ENCODE data around the gene OXCT2.

OXCT2 gene

GRCh38 chr1:39733161-39733560, 38.0 kb downstream of the OXCT2 start:
- no peak for DNase-seq (ENCODE audit: low read depth)

GRCh38 chr1:39732730-39733129, 38.4 kb downstream of the OXCT2 start:
- no peak for DNase-seq (ENCODE audit: low read depth)

- no peak for DNase-seq (ENCODE audit: low read depth)
Measured at GRCh38 chr1:39729842-39730241, 41.3 kb downstream of the OXCT2 start.

- DNase-seq (ENCODE audit: low read depth), result no peak
Measured at GRCh38 chr1:39729030-39729429, 42.1 kb downstream of the OXCT2 start.

- DNase-seq (ENCODE audit: low read depth), result no peak
Measured at GRCh38 chr1:39727932-39728317, 43.2 kb downstream of the OXCT2 start.

- DNase-seq (ENCODE audit: low read depth), result no peak
Measured at GRCh38 chr1:39727221-39727931, 43.8 kb downstream of the OXCT2 start.

GRCh38 chr1:39726600-39726999, 44.5 kb downstream of the OXCT2 start:
- no peak for DNase-seq (ENCODE audit: low read depth)

- DNase-seq (ENCODE audit: low read depth), result no peak
Measured at GRCh38 chr1:39722495-39722894, 48.7 kb downstream of the OXCT2 start.

GRCh38 chr1:39721664-39722063, 49.5 kb downstream of the OXCT2 start:
- no peak for DNase-seq (ENCODE audit: low read depth)

GRCh38 chr1:39720094-39720999, 50.8 kb downstream of the OXCT2 start:
- DNase-seq (ENCODE audit: low read depth), result no peak
